Measurements from ENCODE around the gene PNP.
"Not testable (repeated sequence)": the region's sequence is repeated elsewhere in the genome, so short reads cannot be mapped to it uniquely, and the experiment has no call there.

PNP gene

GRCh38 chr14:20429801-20430669, 39.2 kb upstream of the PNP start:
- no peak for TF ChIP-seq SPI1 (IDR thresholded peaks at IDR 0.05; ENCODE audit: low read depth, low read length)
- no peak for TF ChIP-seq POLR2AphosphoS5 (IDR thresholded peaks at IDR 0.05; ENCODE audit: low read depth, low read length)
- TF ChIP-seq PAX5 (IDR thresholded peaks at IDR 0.05; ENCODE audit: insufficient read depth, low read length, severe bottlenecking) = no peak
- TF ChIP-seq TAF1 (IDR thresholded peaks at IDR 0.05; ENCODE audit: low read depth, low read length) = no peak
- TF ChIP-seq POLR2A (IDR thresholded peaks at IDR 0.05; ENCODE audit: low read depth, low read length) = no peak
- TF ChIP-seq POU2F2 (IDR thresholded peaks at IDR 0.05; ENCODE audit: low read depth, low read length) = no peak
- peak; percentile 51 for FAIRE-seq

GRCh38 chr14:20434701-20435581, 34.3 kb upstream of the PNP start:
- TF ChIP-seq SPI1 (IDR thresholded peaks at IDR 0.05; ENCODE audit: low read depth, low read length) = no peak
- TF ChIP-seq POLR2AphosphoS5 (IDR thresholded peaks at IDR 0.05; ENCODE audit: low read depth, low read length) = no peak
- TF ChIP-seq TAF1 (IDR thresholded peaks at IDR 0.05; ENCODE audit: low read depth, low read length) = no peak
- TF ChIP-seq POLR2A (IDR thresholded peaks at IDR 0.05; ENCODE audit: low read depth, low read length) = no peak
- TF ChIP-seq PAX5 (IDR thresholded peaks at IDR 0.05; ENCODE audit: insufficient read depth, low read length, severe bottlenecking) = no peak
- no peak for TF ChIP-seq POU2F2 (IDR thresholded peaks at IDR 0.05; ENCODE audit: low read depth, low read length)
- no peak for FAIRE-seq
- no peak for DNase-seq (ENCODE audit: insufficient read length, low spot score)

More at GRCh38 chr14:20429801-20430669, 39.2 kb upstream of the PNP start:
- no peak for DNase-seq (ENCODE audit: insufficient read length, low spot score)

- DNase-seq (ENCODE audit: insufficient read length, low spot score) = no peak
- TF ChIP-seq POU2F2 (IDR thresholded peaks at IDR 0.05; ENCODE audit: low read depth, low read length) (no peak), SPI1 (IDR thresholded peaks at IDR 0.05; ENCODE audit: low read depth, low read length) (no peak), TAF1 (IDR thresholded peaks at IDR 0.05; ENCODE audit: low read depth, low read length) (no peak), PAX5 (IDR thresholded peaks at IDR 0.05; ENCODE audit: insufficient read depth, low read length, severe bottlenecking) (no peak)
- no peak for FAIRE-seq
Observed at GRCh38 chr14:20435582-20436362, 33.4 kb upstream of the PNP start, which contains the start of gene KLHL33. Gene KLHL33, minus strand, starts transcription at chr14:20436166. Its CDS starts 355 bp downstream, at chr14:20435811.

GRCh38 chr14:20436363-20436755, 32.8 kb upstream of the PNP start:
- TF ChIP-seq POU2F2 (IDR thresholded peaks at IDR 0.05; ENCODE audit: low read depth, low read length) (no peak), PAX5 (IDR thresholded peaks at IDR 0.05; ENCODE audit: insufficient read depth, low read length, severe bottlenecking) (no peak), POLR2AphosphoS5 (IDR thresholded peaks at IDR 0.05; ENCODE audit: low read depth, low read length) (no peak), TAF1 (IDR thresholded peaks at IDR 0.05; ENCODE audit: low read depth, low read length) (no peak), POLR2A (IDR thresholded peaks at IDR 0.05; ENCODE audit: low read depth, low read length) (no peak), SPI1 (IDR thresholded peaks at IDR 0.05; ENCODE audit: low read depth, low read length) (no peak)
- FAIRE-seq (no peak), DNase-seq (ENCODE audit: insufficient read length, low spot score) (no peak)

GRCh38 chr14:20438664-20439063, 30.5 kb upstream of the PNP start:
- TF ChIP-seq PAX5 (IDR thresholded peaks at IDR 0.05; ENCODE audit: insufficient read depth, low read length, severe bottlenecking) (no peak), POLR2A (IDR thresholded peaks at IDR 0.05; ENCODE audit: low read depth, low read length) (no peak), TAF1 (IDR thresholded peaks at IDR 0.05; ENCODE audit: low read depth, low read length) (no peak), POLR2AphosphoS5 (IDR thresholded peaks at IDR 0.05; ENCODE audit: low read depth, low read length) (no peak), SPI1 (IDR thresholded peaks at IDR 0.05; ENCODE audit: low read depth, low read length) (peak; percentile 86), POU2F2 (IDR thresholded peaks at IDR 0.05; ENCODE audit: low read depth, low read length) (no peak)
- FAIRE-seq (peak; percentile 56), DNase-seq (ENCODE audit: insufficient read length, low spot score) (no peak)

- FAIRE-seq = no peak
- TF ChIP-seq SPI1 (IDR thresholded peaks at IDR 0.05; ENCODE audit: low read depth, low read length) = no peak
- TF ChIP-seq TAF1 (IDR thresholded peaks at IDR 0.05; ENCODE audit: low read depth, low read length) = no peak
- TF ChIP-seq POU2F2 (IDR thresholded peaks at IDR 0.05; ENCODE audit: low read depth, low read length) = no peak
- TF ChIP-seq PAX5 (IDR thresholded peaks at IDR 0.05; ENCODE audit: insufficient read depth, low read length, severe bottlenecking) = no peak
- TF ChIP-seq POLR2A (IDR thresholded peaks at IDR 0.05; ENCODE audit: low read depth, low read length) = no peak
- TF ChIP-seq POLR2AphosphoS5 (IDR thresholded peaks at IDR 0.05; ENCODE audit: low read depth, low read length) = no peak
- no peak for DNase-seq (ENCODE audit: insufficient read length, low spot score)
Observed at GRCh38 chr14:20440465-20440864, 28.7 kb upstream of the PNP start.

- TF ChIP-seq POU2F2 (IDR thresholded peaks at IDR 0.05; ENCODE audit: low read depth, low read length) = no peak
- no peak for TF ChIP-seq POLR2AphosphoS5 (IDR thresholded peaks at IDR 0.05; ENCODE audit: low read depth, low read length)
- TF ChIP-seq TAF1 (IDR thresholded peaks at IDR 0.05; ENCODE audit: low read depth, low read length) = no peak
- TF ChIP-seq SPI1 (IDR thresholded peaks at IDR 0.05; ENCODE audit: low read depth, low read length) = no peak
- TF ChIP-seq PAX5 (IDR thresholded peaks at IDR 0.05; ENCODE audit: insufficient read depth, low read length, severe bottlenecking) = no peak
- TF ChIP-seq POLR2A (IDR thresholded peaks at IDR 0.05; ENCODE audit: low read depth, low read length) = no peak
- FAIRE-seq (no peak), DNase-seq (ENCODE audit: insufficient read length, low spot score) (no peak)
Observed at GRCh38 chr14:20440882-20441281, 28.3 kb upstream of the PNP start.

- TF ChIP-seq POU2F2 (IDR thresholded peaks at IDR 0.05; ENCODE audit: low read depth, low read length) = no peak
- FAIRE-seq (no peak), DNase-seq (ENCODE audit: insufficient read length, low spot score) (no peak)
Observed at GRCh38 chr14:20441461-20441860, 27.7 kb upstream of the PNP start.

GRCh38 chr14:20443650-20444049, 25.6 kb upstream of the PNP start:
- DNase-seq (ENCODE audit: insufficient read length, low spot score); FAIRE-seq: not testable (repeated sequence)

Data from GM12891 (cell line).